GM21526 (cell line): ENCODE data around the gene PDE1A.

Experiments used
- ATAC-seq: cut with Tn5 transposase; IDR thresholded peaks from one replicate; pipeline ENCODE4 v1.9.1; 2021; ENCODE audit warnings: moderate library complexity; ENCODE audit not compliant: unreplicated experiment, low FRiP score

Gene PDE1A

DNA sequence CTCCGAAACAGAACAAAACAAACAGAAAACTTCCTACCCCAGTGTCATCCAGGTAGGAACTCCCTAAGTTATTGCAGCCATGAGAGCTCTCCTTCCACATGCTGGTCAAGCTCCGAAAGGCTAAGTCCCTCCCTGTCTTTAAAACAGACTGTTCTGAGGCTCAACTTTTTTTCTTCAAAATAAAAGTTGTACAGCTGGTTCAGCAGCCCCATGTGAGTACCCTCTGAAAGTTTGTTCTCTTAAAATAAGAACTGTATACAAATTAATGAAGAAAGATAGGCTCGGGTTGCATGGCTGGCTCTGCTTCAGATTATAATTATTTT is at the start of gene PDE1A:
TSS of gene PDE1A (minus strand) at position 119 of the 323 bp plus-strand sequence.
- ATAC-seq = no peak

DNA sequence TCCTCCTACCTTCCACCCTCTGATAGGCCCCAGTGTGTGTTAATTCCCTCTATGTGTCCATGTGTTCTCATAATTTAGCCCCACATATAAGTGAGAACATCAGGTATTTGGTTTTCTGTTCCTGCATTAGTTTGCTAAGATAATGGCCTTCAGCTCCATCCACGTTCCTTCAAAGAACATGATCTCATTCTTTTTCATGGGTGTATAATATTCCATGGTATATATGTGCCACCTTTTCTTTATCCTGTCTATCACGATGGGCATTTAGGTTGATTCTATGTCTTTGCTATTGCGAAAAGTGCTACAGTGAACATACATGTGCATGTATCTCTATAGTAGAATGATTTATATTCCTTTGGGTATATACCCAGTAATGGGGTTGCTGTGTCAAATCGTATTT is 46.8 kb upstream of the PDE1A start:
- no peak for ATAC-seq

DNA sequence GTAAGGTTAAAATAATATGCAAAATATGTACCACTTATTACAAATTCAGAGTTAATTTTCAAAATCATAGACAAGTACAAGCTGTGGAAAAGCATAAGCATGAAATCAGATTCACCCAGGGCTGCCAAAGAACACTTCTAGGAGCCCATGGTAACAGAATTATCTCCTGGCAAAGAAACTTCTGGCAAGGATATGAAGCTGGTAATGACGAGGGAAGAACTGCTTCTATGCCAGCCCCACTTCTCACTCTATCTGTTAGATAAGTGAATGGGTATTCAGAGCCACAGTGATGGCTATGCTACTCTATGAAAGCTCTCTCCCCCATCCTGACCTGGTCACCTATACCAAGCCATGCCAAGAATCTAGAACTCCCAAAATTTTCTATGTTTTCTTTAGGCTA is 36.9 kb upstream of the PDE1A start:
- no peak for ATAC-seq

DNA sequence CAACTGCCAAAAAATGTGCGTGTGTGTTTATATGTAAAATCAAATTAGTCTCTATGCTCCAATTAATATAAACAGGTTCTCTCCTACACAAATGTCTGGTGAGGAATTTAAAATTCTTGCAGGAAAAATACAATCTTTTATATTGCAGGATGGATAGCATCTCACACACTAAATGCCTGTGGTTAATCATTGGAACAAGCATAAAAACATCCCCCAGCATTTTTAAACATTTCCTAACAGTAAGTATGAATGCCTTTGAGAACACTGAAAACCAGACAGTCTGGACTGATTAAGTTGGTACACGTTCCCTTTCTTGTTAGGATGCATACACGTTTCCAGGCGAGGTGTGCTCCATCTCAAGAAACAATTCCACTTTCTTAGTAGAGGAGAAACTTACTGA is 29.9 kb upstream of the PDE1A start:
- ATAC-seq = no peak

DNA sequence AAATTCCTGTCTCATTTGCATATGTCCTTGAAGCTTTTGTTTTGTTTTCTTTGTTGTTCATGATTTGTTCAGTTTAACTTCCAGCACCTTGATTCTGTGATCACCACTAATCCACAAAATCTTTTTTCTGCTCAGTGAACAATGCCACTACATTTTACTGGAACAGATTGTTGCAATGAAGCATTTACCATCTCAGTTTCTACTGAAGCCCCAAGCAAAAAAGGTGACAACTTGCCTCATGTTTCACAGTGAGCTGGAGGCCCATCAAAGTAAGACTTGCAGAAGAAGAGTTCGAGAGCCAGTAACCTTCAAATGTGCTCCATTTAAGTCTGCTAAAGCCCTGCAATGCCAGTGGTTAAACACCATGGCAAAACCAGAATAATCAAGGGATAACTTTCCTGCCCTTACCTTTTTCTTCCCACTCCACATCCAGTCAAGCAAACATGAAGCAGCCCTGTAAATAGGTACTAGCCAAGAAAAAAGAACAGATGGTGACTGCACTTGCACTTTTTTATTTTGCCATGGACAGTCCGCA is 25.7 kb upstream of the PDE1A start:
- ATAC-seq = no peak

DNA sequence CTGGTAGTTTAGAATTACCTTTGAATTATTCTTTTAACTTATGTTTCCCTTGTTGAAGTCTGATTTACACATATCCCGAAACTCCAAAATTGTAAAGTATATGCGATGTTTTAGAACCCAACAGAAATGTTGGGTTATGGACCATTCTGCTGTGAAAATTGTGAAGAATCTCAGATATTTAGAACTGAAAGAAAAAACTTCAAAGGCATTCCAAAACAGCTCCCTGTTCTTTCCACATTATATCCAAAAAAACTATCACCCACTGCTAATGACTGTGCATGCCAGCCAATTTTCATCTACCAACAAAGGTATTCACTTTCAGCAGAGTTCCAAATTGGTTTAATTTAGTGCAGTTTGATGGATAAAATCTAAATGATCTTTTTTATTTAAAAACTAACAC is 21.5 kb upstream of the PDE1A start:
- no peak for ATAC-seq

DNA sequence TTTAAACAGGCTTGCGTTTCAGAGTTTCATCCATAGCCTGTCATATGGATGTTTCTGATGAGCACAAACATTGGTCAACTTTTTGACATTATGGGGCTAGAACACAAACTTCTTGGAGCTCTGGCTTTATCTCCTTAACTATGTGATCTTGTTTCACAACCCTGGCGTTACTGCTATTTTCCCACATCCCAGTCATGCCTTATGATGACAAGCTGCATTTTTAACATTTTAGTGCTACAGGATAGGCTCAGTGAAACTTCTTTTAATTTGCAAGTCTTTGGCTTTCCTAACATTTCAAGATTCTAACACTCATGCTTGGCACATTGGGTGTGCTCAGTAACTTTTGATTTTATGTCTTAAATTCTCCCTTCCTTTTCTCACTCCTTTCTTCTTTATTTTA is 21.0 kb upstream of the PDE1A start:
- no peak for ATAC-seq

DNA sequence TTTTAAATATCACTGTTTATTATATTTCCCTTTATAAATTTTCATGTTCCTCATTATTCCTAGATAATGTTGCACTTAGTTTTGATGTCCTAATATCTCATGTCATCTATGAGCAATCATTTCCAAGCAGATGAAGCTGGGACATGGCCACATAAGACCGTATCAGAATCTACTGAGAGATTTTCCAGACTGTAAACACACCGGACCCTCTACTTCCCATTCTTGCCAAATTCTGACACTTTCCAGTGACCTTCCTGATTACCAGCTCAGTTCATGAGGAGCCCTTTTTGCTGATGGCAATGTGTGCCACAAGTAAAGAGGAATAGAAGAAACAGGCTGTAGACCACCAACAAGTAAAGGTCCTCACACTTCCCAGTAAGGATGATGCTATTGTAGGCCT is 20.3 kb upstream of the PDE1A start:
- ATAC-seq = no peak

DNA sequence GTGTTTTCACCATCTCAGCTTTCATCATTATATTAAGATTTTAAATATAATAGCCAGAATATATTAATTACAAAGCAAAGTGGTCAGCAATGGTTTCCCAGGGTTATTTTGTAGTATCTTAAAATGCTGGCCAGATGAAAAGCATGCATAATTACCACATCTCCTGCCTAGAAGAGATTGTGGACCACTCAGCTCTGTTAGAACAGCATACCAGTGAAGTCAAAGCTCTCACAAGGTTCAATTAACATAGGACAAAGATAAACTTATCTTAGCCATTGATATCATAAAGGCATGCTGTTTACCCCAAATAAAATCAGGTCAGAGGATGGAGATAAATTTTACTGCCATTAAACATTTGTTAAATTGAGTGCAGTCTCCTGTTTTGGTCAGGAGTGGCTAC is 19.3 kb upstream of the PDE1A start:
- no peak for ATAC-seq

DNA sequence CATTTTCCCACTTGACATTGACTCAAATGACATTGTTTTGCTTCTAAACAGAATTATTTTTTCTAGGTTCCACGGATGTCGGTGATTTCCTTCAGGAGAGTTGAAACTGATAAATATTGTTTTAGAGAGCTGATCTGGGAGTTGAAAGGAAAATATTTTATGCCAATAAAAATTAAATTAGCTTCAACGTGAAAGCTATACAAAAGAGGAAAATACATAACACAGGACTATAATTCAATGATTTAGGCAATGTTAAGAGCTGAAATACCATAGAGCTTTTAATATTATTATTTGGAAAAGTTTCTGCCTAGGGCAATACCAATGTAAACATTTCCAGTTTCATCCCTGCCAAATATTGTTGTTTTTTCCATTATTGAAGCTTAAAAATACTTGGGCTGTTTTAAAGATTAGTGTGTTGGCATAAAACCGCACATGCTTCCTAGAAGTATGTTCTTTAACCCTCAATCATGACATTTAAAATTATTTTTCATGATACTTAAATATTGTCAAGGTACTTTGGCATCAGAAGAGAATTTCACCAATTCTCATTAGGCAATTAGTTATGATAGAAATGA is 18.6 kb upstream of the PDE1A start:
- no peak for ATAC-seq

DNA sequence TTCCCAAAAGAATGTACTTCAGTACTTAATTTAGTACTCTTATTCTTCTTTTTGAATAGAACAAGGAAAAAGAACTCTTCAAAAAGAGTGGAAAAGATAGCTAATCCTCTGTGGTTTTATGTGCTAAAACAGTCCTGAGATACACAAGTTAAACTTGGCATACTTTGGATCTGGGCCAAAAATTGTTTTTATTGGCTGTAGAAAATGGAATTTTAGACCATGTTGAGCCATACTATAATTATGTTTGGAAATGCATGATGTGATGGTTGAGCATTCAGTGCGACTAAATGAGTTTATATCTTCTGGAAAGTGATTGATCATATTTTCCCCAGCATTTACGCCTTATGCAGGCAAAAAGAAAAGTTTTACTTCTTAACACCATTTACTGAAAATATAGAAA is 18.0 kb upstream of the PDE1A start:
- ATAC-seq = no peak

DNA sequence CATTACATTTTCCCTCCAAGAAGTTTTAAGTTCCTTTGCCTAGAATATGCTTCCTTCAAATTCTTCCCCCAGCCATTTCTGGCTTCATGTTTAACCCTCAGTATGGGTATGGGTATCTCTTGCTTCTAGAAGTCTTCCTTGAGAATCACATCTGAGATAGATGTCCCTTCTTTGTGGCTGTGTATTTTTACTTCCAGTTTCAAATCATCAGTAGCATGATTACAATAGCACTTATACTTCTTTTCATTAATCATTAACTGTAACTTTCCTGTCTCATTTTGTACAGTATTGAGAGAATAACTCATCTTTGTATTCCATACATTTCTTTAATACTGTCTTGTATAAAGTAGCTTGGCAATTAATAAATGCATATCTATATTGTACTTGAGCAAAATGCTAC is 17.3 kb upstream of the PDE1A start:
- no peak for ATAC-seq

DNA sequence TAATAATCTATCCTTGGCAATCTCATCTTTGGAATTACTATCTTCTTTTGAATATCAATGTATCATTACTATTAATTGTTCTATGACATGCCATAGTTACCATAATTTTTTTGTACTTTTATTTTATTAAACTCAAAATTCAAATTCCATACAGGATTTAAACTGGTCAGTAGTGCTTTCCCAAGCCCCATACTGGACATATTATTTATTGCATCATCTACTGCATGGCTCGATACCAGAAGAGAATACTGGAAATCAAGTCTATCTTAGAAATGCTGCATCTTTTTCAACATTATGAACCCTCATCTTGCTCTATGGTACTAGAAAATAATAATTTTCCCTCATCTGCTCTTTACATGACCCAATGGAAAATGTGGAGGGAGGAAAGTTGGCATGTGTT is 9.4 kb upstream of the PDE1A start:
- ATAC-seq = no peak

DNA sequence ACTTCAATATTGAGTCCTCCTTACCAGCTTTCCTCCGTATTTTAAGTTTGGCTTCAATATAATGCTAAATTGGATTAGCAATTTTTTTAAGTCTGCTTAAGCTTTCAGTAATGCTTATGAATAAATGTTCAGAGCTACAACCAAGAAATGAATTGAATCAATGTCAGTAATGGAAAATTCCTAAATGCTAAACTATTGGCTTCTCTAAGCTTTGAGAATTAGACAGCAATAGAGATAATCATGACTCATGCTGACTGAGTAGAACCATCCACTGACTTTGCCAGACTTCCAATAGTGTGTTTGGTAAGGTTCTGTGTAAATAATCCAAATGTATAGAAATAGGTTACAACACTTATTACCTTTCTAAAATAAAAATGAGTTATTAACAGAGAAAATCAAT is 8.9 kb upstream of the PDE1A start:
- no peak for ATAC-seq

DNA sequence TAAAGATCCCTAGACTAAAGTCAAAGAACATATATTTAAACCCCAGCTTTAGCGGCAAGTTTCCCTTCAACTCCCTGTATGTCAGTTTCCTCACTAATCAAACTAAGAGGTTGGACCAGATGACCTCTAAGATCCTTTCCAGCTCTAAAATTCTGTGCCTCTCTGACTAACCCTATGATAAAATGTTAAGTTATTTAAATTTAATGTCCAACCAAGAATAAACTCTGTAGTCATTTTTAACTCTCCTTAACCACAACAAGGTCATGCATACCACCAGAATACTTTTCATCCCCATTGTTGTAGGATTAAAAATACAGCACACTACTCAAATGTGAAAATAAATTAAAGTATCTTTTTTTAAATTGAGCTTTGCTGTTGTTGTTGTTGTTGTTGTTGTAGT is 5.2 kb upstream of the PDE1A start:
- ATAC-seq = no peak

DNA sequence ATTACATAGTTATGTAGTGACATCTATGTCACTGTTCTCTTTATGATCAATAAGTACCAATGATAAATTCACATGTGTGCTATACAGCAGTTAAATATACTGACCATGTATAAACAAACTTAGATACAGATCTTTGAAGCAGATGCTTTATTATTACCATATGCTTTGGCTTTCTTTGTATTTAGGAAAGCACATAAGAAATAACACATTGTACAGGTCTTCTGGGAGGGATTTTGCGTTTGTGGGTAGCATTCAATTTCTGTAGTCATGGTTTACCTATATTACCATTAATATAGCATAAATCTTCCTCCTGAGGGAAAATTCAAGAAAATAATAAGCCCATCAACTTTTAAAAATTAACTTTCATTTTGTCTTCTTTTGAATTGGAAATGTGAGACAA is 1.6 kb upstream of the PDE1A start:
- no peak for ATAC-seq

DNA sequence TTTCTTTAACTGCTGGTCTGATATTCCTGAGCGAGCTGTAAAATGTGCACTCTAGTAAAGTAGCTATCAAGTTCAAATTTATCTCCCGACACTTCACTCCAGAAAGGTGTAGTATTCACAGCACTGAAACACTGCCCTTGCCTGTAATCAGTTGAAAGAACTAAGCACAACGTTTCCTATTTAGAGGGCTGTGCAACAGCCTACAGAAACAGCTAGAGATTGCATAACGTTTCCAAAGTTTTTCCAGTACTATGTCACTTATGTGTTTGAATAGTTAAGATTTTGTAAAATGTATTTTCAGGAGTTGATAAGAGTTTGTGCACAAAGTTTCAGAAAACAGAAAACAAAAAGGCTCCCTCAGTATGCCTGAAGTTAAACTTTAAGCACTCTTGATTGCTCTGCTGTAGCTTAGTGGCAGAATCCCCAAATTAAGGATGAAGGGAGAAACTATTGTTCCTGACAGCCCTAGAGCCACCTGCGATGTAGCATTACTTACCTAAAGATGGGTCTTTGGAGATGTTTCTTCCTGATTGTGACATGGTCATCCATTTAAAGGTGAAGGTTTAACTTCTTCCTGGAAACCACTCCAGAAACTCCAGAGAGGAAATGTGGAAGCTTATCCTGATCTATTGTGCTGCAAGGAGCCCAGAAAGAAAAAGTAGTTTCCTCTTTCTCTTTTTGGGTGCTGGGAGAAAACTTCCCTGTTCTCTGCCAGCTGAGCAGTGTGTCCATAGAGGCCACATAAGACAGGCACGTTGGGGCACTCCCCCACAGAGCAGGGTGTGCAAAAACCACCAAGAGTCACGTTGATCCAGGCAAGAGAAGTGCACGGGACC is 536 bp downstream of the PDE1A start:
- ATAC-seq = no peak

DNA sequence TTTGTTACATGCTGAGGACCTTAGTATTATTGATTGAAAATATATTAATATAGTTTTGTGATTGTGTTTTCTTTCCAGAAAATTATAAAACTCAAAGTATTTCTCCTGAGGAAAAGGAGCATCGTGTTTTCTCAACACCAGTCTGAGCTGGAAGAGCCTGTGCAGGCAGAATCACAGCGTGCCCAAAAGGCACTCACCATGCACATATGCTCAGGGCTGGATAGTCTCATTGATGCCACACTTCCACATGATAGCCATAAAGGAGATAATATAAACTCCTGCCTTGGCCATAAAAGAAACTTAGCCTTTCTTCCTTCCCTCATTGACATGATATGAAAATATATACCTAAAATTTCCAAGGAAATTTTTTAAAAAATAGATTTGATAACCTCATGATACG is 4.0 kb downstream of the PDE1A start:
- no peak for ATAC-seq

DNA sequence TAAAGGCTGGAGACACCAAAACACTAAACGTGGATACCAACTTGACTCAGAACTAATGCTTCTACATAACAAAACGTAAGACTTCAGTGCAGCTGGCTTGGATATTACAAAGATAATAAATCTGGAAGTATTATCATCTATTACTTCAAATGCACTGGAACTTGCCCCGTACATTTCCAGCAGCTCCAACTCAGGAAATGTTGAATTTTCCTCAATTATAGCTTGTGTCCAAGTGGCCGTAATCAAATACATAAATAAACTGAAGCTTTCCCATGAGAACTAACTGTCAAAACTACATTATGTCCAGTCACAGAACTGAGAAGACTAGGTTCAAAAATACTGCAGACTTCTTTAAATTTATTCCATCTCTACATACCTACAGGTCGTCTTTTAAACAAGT is 6.2 kb downstream of the PDE1A start:
- no peak for ATAC-seq

DNA sequence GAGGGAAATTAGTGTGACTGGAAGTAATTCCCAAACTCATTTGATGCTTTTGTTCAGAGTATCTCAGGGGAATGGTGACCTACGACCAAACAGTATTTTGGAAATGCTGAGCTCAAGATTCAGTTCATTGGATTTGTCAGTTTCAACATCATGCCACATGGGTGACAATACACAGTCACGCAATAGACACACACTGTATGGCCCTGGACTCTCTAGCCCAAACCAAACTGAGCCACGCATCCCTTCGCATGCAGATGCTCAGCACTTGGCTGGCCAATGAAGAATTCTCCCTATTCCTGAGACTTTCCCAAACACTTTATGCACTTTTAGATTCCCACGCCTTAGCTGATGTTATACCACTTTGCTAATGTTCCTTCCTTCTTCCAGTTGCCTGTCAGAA is 10.0 kb downstream of the PDE1A start:
- ATAC-seq = no peak

DNA sequence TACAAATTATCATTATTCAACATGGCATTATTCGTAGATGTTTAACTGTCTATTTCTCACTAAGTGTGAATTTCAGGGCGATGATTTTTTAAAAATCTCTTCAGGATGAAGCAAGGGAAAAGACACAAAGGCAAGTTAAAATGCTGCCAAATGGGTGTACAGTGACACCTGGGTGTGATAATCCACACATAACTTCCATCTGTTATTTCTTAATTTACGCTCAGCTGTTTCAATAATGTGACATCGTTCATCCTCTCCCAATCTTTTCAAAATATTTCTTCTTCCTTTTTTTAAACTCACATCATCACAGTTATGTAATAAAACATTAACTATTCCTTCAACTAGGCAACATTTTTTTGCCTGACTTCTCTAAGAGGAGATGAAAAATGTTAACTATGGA is 10.6 kb downstream of the PDE1A start:
- ATAC-seq = no peak

DNA sequence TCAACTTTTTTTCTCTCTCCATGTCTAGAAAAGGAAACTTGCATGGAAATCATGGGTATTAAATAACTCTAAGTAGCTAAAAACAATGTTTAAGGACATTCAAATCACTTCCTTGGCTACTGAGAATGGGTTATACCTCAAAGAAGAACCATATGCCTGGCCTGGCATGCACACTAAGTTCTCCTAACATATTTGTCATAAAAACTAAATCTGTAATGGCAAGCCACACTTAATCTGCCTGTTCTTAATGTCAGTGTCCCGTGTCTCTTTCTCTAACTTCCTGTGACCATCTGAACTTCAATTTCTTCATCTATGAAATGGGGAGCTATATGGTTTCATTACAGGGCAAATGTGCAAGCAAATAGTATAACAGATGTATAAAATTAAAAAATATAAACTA is 11.1 kb downstream of the PDE1A start:
- ATAC-seq = no peak
